Activated CD4-positive, alpha-beta memory T cell treated with anti-CD3 and anti-CD28 coated beads for 36 hours (primary cell): Measurements from ENCODE around the gene RFFL. TPM values are rescaled to one million over a fixed set of nuclear protein-coding genes. Genes with fewer than 3 reads are reported as not detected.
"Not testable (repeated sequence)": the region's sequence is repeated elsewhere in the genome, so short reads cannot be mapped to it uniquely, and the experiment has no call there.

Experiments used
- CTCF ChIA-PET: fragments of 350-600 bp; sonication (Branson Sonifier 250); formaldehyde crosslinking; loops from one replicate; lab custom pipeline; 2021; ENCODE audit warnings: antibody characterized with exemption, inconsistent platforms; lab: Charles Lee
- POLR2A ChIA-PET: fragments of 350-600 bp; sonication (Branson Sonifier 250); formaldehyde crosslinking; loops from one replicate; lab custom pipeline; 2021; ENCODE audit warnings: antibody characterized with exemption; lab: Charles Lee
- DNase-seq: peaks from one replicate; pipeline ENCODE4 v3.0.0-alpha.2; 2020
- H3K27ac Mint-ChIP-seq: one replicate; pipeline ENCODE4 v1.8.0; 2021; ENCODE audit warnings: mixed read lengths
- H3K27me3 Mint-ChIP-seq: one replicate; pipeline ENCODE4 v1.8.0; 2021; ENCODE audit warnings: mixed read lengths
- H3K36me3 Mint-ChIP-seq: one replicate; pipeline ENCODE4 v1.8.0; 2021; ENCODE audit warnings: mixed read lengths
- H3K4me1 Mint-ChIP-seq: one replicate; pipeline ENCODE4 v1.8.0; 2021; ENCODE audit warnings: low read depth, mixed read lengths
- H3K4me3 Mint-ChIP-seq: one replicate; pipeline ENCODE4 v1.8.0; 2021; ENCODE audit warnings: mild to moderate bottlenecking, mixed read lengths
- H3K9me3 Mint-ChIP-seq: one replicate; pipeline ENCODE4 v1.8.0; 2021; ENCODE audit warnings: mixed read lengths
- intact Hi-C: fragments of 100-400 bp; cut with micrococcal nuclease; formaldehyde crosslinking; loops from one replicate; pipeline ENCODE4 v1.15.1; 2023
- total RNA-seq, 2 experiments: library from RNA; stranded (reverse); gene quantifications; one replicate each; pipeline ENCODE4 v1.2.3, GENCODE V29; 2021

RFFL gene
- total RNA-seq, 2 experiments from 2014 or later = 30.5 to 32.8 TPM

- H3K27ac Mint-ChIP-seq = peak overlapping the region; percentile 56
- no peaks in the 10 kb centered on the region for H3K9me3 Mint-ChIP-seq
- no peak for DNase-seq
- intact Hi-C loops = no loop called here
- POLR2A ChIA-PET = no interaction called here
- no peaks in the 10 kb centered on the region for H3K27me3 Mint-ChIP-seq
- H3K36me3 Mint-ChIP-seq = peaks cover 43% of the 10 kb centered on the region
- CTCF ChIA-PET = no interaction called here
- H3K4me1 Mint-ChIP-seq = no peaks in the 10 kb centered on the region
- no peak overlapping the region for H3K4me3 Mint-ChIP-seq
These were observed 59.7 kb downstream of the RFFL start for GRCh38 chr17:35003778-35004177.

- Mint-ChIP-seq H3K36me3 (peaks cover 41% of the 10 kb centered on the region), H3K27ac (peak overlapping the region; percentile 56)
- POLR2A ChIA-PET = no interaction called here
These were observed 60.5 kb downstream of the RFFL start for GRCh38 chr17:35002876-35003551.

GRCh38 chr17:35001549-35001948 lies 62.0 kb downstream of the RFFL start:
- Mint-ChIP-seq H3K27ac (no peak overlapping the region), H3K4me1 (peaks cover 5% of the 10 kb centered on the region), H3K27me3 (no peaks in the 10 kb centered on the region), H3K9me3 (no peaks in the 10 kb centered on the region), H3K36me3 (peaks cover 35% of the 10 kb centered on the region), H3K4me3 (no peak overlapping the region)
- ChIA-PET POLR2A (no interaction called here), CTCF (interaction anchor here (3.2 to 10.2 kb wide), 2 partner anchors 88 to 117 kb away, joined by 19 to 159 read pairs; partner anchors contain the start of genes FNDC8 and RAD51D)
- no peak for DNase-seq
- intact Hi-C loops = no loop called here

More at GRCh38 chr17:35002876-35003551, 60.5 kb downstream of the RFFL start:
- intact Hi-C loops = no loop called here
- Mint-ChIP-seq H3K9me3 (no peaks in the 10 kb centered on the region), H3K4me1 (peaks cover 4% of the 10 kb centered on the region), H3K27me3 (no peaks in the 10 kb centered on the region), H3K4me3 (no peak overlapping the region)
- CTCF ChIA-PET = interaction anchor here (10.2 kb wide), 1 partner anchor 116 kb away, joined by 159 read pairs; the partner anchor contains the start of genes FNDC8 and RAD51D
- DNase-seq = no peak

GRCh38 chr17:35000965-35001364 lies 62.5 kb downstream of the RFFL start:
- CTCF ChIA-PET = interaction anchor here (1.3 to 10.2 kb wide), 3 partner anchors 89 to 118 kb away, joined by 3 to 159 read pairs (median 19); partner anchors contain the start of genes FNDC8 and RAD51D
- H3K27me3 Mint-ChIP-seq, H3K27ac Mint-ChIP-seq, H3K4me3 Mint-ChIP-seq, H3K9me3 Mint-ChIP-seq, DNase-seq, POLR2A ChIA-PET, H3K4me1 Mint-ChIP-seq, intact Hi-C loops: not testable (repeated sequence)
- peaks cover 36% of the 10 kb centered on the region for H3K36me3 Mint-ChIP-seq

- DNase-seq = no peak
- Mint-ChIP-seq H3K27me3 (no peaks in the 10 kb centered on the region), H3K4me1 (peaks cover 5% of the 10 kb centered on the region), H3K27ac (peak overlapping the region; percentile 23), H3K4me3 (no peak overlapping the region), H3K36me3 (peaks cover 32% of the 10 kb centered on the region), H3K9me3 (no peaks in the 10 kb centered on the region)
- intact Hi-C loops = no loop called here
- POLR2A ChIA-PET = interaction anchor here (0.7 kb wide), 1 partner anchor 90 kb away, joined by 4 read pairs; no protein-coding TSS in a partner anchor
- CTCF ChIA-PET = interaction anchor here (0.6 to 10.2 kb wide), 10 partner anchors 19 to 119 kb away, joined by 3 to 159 read pairs (median 4); partner anchors contain the start of genes FNDC8 and RAD51D
These were observed 64.1 kb downstream of the RFFL start for GRCh38 chr17:34999456-34999855.

- peak; percentile 90 for DNase-seq
- intact Hi-C loops = loop anchor here (1.0 kb wide), 2 partner anchors 91 to 120 kb away; no protein-coding TSS in a partner anchor
- Mint-ChIP-seq H3K4me1 (peaks cover 5% of the 10 kb centered on the region), H3K4me3 (no peak overlapping the region), H3K36me3 (peaks cover 34% of the 10 kb centered on the region), H3K9me3 (no peaks in the 10 kb centered on the region), H3K27me3 (no peaks in the 10 kb centered on the region), H3K27ac (peak overlapping the region; percentile 5)
- ChIA-PET CTCF (interaction anchor here (0.7 to 10.2 kb wide), 13 partner anchors 11 to 120 kb away, joined by 3 to 159 read pairs (median 4); partner anchors contain the start of genes FNDC8 and RAD51D), POLR2A (no interaction called here)
These were observed 65.3 kb downstream of the RFFL start for GRCh38 chr17:34998205-34998604.

- intact Hi-C loops = no loop called here
- Mint-ChIP-seq H3K4me1 (peaks cover 5% of the 10 kb centered on the region), H3K4me3 (no peak overlapping the region), H3K27me3 (no peaks in the 10 kb centered on the region), H3K9me3 (no peaks in the 10 kb centered on the region), H3K27ac (no peak overlapping the region), H3K36me3 (peaks cover 36% of the 10 kb centered on the region)
- DNase-seq = no peak
- ChIA-PET CTCF (interaction anchor here (0.7 to 10.2 kb wide), 8 partner anchors 12 to 121 kb away, joined by 3 to 159 read pairs (median 4); partner anchors contain the start of genes FNDC8 and RAD51D), POLR2A (interaction anchor here (1.3 kb wide), 1 partner anchor 122 kb away, joined by 4 read pairs; the partner anchor contains the start of gene RAD51D)
These were observed 66.1 kb downstream of the RFFL start for GRCh38 chr17:34997355-34997862.

GRCh38 chr17:34996422-34997285 lies 66.9 kb downstream of the RFFL start:
- CTCF ChIA-PET = interaction anchor here (0.7 to 10.2 kb wide), 6 partner anchors 17 to 122 kb away, joined by 3 to 159 read pairs (median 4); partner anchors contain the start of genes FNDC8 and RAD51D
- intact Hi-C loops = no loop called here
- no peak overlapping the region for H3K4me3 Mint-ChIP-seq
- H3K36me3 Mint-ChIP-seq = peaks cover 31% of the 10 kb centered on the region
- H3K27ac Mint-ChIP-seq = no peak overlapping the region
- peaks cover 5% of the 10 kb centered on the region for H3K4me1 Mint-ChIP-seq
- no peaks in the 10 kb centered on the region for H3K9me3 Mint-ChIP-seq
- no peak for DNase-seq
- no peaks in the 10 kb centered on the region for H3K27me3 Mint-ChIP-seq
- POLR2A ChIA-PET = interaction anchor here (1.3 kb wide), 1 partner anchor 123 kb away, joined by 4 read pairs; the partner anchor contains the start of gene RAD51D

GRCh38 chr17:34993031-34993430 lies 70.5 kb downstream of the RFFL start:
- no peak for DNase-seq
- CTCF ChIA-PET = interaction anchor here (1.9 to 10.2 kb wide), 2 partner anchors 97 to 126 kb away, joined by 5 to 159 read pairs; partner anchors contain the start of genes FNDC8 and RAD51D
- H3K9me3 Mint-ChIP-seq = no peaks in the 10 kb centered on the region
- intact Hi-C loops = no loop called here
- H3K27me3 Mint-ChIP-seq = no peaks in the 10 kb centered on the region
- POLR2A ChIA-PET = no interaction called here
- H3K4me1 Mint-ChIP-seq = peaks cover under 1% of the 10 kb centered on the region
- no peak overlapping the region for H3K4me3 Mint-ChIP-seq
- H3K36me3 Mint-ChIP-seq = peaks cover 46% of the 10 kb centered on the region
- H3K27ac Mint-ChIP-seq = no peak overlapping the region

GRCh38 chr17:34991606-34992005 lies 71.9 kb downstream of the RFFL start:
- H3K27me3 Mint-ChIP-seq = no peaks in the 10 kb centered on the region
- H3K9me3 Mint-ChIP-seq = no peaks in the 10 kb centered on the region
- intact Hi-C loops = no loop called here
- H3K4me3 Mint-ChIP-seq = no peak overlapping the region
- POLR2A ChIA-PET = interaction anchor here (1.8 kb wide), 1 partner anchor 30 kb away, joined by 6 read pairs; no protein-coding TSS in a partner anchor
- H3K4me1 Mint-ChIP-seq = peaks cover 2% of the 10 kb centered on the region
- DNase-seq = no peak
- H3K27ac Mint-ChIP-seq = no peak overlapping the region
- H3K36me3 Mint-ChIP-seq = peaks cover 51% of the 10 kb centered on the region
- CTCF ChIA-PET = interaction anchor here (0.9 to 2.2 kb wide), 5 partner anchors 9 to 128 kb away, joined by 3 to 13 read pairs (median 4); partner anchors contain the start of gene RAD51D

GRCh38 chr17:34990921-34991365 lies 72.6 kb downstream of the RFFL start:
- intact Hi-C loops = no loop called here
- no peaks in the 10 kb centered on the region for H3K27me3 Mint-ChIP-seq
- H3K4me1 Mint-ChIP-seq = peaks cover 2% of the 10 kb centered on the region
- no peak overlapping the region for H3K4me3 Mint-ChIP-seq
- H3K9me3 Mint-ChIP-seq = no peaks in the 10 kb centered on the region
- CTCF ChIA-PET = interaction anchor here (1.0 to 2.2 kb wide), 5 partner anchors 9 to 128 kb away, joined by 3 to 13 read pairs (median 4); partner anchors contain the start of gene RAD51D
- no peak for DNase-seq
- H3K27ac Mint-ChIP-seq = no peak overlapping the region
- H3K36me3 Mint-ChIP-seq = peaks cover 54% of the 10 kb centered on the region
- POLR2A ChIA-PET = interaction anchor here (1.8 kb wide), 1 partner anchor 31 kb away, joined by 6 read pairs; no protein-coding TSS in a partner anchor
